Panc1 (cell line): ENCODE data around the gene BBS9.

Experiments
- CTCF ChIP-seq: fragments of 450-650 bp; IDR thresholded peaks from 2 replicates; pipeline ENCODE4 v1.5.1; 2017; ENCODE audit warnings: mild to moderate bottlenecking
- REST ChIP-seq, 2 experiments: IDR thresholded peaks; 2 replicates each; pipeline ENCODE4 v1.6.1; 2011 to 2012; ENCODE audit warnings: low read depth in 2 of 2, control low read depth in 1 of 2, low read length in 1 of 2, mild to moderate bottlenecking in 1 of 2, moderate library complexity in 1 of 2; ENCODE audit not compliant: insufficient read depth in 1 of 2

GRCh38 chr7:33192695-33193291, 63.4 kb downstream of the BBS9 start:
- TF ChIP-seq CTCF (no peak), REST (IDR thresholded peaks at IDR 0.05; ENCODE audit: insufficient read depth in 1 of 2, low read depth in 2 of 2, low read length in 1 of 2) (no peak)
